IPS DF 6.9 (cell line): ENCODE results near the gene GADD45A.

ENCODE experiments used
- DNase-seq: peaks from one replicate; pipeline ENCODE4 v3.0.0-alpha.2; 2013; ENCODE audit warnings: low read depth, low spot score
- H3K27ac ChIP-seq: one replicate; pipeline ENCODE4 v1.5.1; 2013; ENCODE audit warnings: low read length, control low read depth
- H3K27me3 ChIP-seq: 2 replicates; pipeline ENCODE4 v1.6.1; 2013; ENCODE audit warnings: mild to moderate bottlenecking, low read length; ENCODE audit not compliant: control insufficient read depth, insufficient read depth
- H3K36me3 ChIP-seq: 2 replicates; pipeline ENCODE4 v1.6.1; 2013; ENCODE audit warnings: low read length; ENCODE audit not compliant: control insufficient read depth, insufficient read depth
- H3K4me1 ChIP-seq: 2 replicates; pipeline ENCODE4 v1.6.1; 2013; ENCODE audit warnings: low read length; ENCODE audit not compliant: control insufficient read depth, insufficient read depth
- H3K4me3 ChIP-seq: 2 replicates; pipeline ENCODE4 v1.5.1; 2013; ENCODE audit warnings: mild to moderate bottlenecking, low read length
- H3K9me3 ChIP-seq: 2 replicates; pipeline ENCODE4 v1.6.1; 2013; ENCODE audit warnings: low read length, inconsistent platforms; ENCODE audit not compliant: control insufficient read depth, insufficient read depth
- WGBS: extraction: QIAGEN DNeasy Blood & Tissue Kit; methylation state at CpG from one replicate; pipeline ENCODE4 v1.1.7; 2013; ENCODE audit warnings: mixed read lengths, missing lambda C conversion rate; ENCODE audit not compliant: insufficient read length, insufficient coverage; 5-methylcytosine and 5-hydroxymethylcytosine counted together

Gene GADD45A

DNA sequence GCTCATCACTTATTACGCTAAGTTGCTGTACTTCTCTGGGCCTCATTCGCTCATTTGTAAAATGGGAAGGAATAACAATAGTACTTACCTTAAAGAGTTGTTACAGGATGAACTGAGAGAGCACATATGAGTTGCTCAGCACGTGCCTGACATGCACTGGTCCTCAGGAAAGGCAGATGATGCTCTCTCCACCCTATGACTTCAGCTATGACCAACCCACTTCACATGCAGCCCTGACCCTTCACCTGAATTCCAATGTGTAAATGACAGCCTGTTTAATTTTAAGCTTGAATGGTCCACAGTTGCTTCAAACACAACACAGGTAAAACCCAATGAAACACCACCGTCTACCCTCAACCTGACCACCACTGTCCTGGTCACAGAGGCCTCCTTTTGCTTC, 32.9 kb downstream of the GADD45A start:
- H3K4me1 ChIP-seq, result peaks cover 4% of the 10 kb centered on the region; the same call in 1 of the 2 replicates

DNA sequence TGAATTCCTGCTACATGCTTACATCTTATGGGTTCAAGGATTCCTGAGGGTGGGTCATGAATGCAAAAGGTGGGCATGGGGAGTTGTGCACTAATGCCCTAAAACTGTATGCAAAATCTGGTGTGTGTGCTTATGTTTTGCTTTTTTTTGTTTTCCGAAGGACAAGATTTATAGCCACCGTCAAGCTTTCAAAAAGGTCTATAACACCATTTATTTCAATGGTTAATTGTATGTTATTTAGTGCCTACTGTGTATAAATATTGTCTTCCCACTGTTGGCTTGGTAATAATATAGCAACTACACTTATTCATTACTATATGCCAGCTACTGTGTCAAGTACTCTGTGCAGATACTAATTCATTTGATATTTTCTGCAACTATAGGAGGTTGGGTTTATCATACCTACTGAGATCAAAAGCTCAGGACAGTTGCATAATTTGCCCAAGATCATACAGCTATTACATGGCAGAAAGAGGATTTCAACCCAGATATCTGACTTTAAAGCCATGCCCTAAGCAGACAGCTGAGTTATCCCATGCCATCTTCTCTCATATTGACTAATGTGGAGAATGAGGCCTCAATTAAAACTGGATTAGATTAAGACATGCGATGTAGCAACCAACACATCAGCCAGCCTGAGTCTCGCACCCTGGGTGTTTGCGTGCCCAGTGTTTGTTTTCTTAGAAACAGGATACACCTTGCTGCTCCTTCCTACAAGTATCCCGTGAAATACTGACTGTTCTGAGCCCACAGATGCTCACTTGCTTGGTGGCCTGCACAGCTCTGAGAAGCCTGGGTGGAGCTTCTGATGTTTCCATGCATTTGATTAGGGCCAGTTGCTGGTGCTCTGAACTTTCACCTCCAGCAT, 34.6 kb downstream of the GADD45A start:
- no CpG with 5 or more reads among the region's 6 CpGs for WGBS
- H3K36me3 ChIP-seq, result no peaks in the 10 kb centered on the region
- no peaks in the 10 kb centered on the region for H3K27me3 ChIP-seq
- peaks cover 4% of the 10 kb centered on the region; the same call in 1 of the 2 replicates for H3K4me1 ChIP-seq
- no peak for DNase-seq
- H3K27ac ChIP-seq, result no peak overlapping the region
- no peak overlapping the region for H3K4me3 ChIP-seq
- H3K9me3 ChIP-seq, result no peaks in the 10 kb centered on the region

More for the DNA sequence above, 32.9 kb downstream of the GADD45A start:
- no peak for DNase-seq
- Histone ChIP-seq H3K27me3 (no peaks in the 10 kb centered on the region), H3K36me3 (no peaks in the 10 kb centered on the region), H3K4me3 (no peak overlapping the region), H3K9me3 (no peaks in the 10 kb centered on the region), H3K27ac (no peak overlapping the region)
- no CpG with 5 or more reads among the region's 4 CpGs for WGBS

DNA sequence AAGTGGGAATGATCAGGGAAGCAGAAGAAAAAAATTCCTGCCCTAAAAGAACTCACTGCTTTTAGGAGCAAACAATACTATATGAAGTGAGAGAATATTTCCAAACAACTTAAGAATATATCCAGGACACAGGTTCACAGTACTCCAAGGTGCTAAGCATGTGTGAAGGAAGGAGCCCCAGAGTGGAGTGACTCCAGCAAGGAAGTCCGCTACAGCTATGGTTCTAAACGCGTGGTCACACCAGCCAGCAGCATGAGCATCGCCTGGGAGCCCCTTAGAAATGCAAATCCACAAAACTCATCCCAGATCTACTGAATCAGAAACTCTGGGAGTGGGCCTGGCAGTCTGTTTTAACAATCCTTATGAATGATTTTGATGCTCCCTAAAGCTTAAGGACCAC, 36.1 kb downstream of the GADD45A start:
- no peaks in the 10 kb centered on the region for H3K9me3 ChIP-seq
- H3K36me3 ChIP-seq, result no peaks in the 10 kb centered on the region
- no peaks in the 10 kb centered on the region for H3K27me3 ChIP-seq
- no CpG with 5 or more reads among the region's 4 CpGs for WGBS
- no peak overlapping the region for H3K27ac ChIP-seq
- no peak overlapping the region for H3K4me3 ChIP-seq
- peaks cover 4% of the 10 kb centered on the region; the same call in 1 of the 2 replicates for H3K4me1 ChIP-seq
- no peak for DNase-seq

DNA sequence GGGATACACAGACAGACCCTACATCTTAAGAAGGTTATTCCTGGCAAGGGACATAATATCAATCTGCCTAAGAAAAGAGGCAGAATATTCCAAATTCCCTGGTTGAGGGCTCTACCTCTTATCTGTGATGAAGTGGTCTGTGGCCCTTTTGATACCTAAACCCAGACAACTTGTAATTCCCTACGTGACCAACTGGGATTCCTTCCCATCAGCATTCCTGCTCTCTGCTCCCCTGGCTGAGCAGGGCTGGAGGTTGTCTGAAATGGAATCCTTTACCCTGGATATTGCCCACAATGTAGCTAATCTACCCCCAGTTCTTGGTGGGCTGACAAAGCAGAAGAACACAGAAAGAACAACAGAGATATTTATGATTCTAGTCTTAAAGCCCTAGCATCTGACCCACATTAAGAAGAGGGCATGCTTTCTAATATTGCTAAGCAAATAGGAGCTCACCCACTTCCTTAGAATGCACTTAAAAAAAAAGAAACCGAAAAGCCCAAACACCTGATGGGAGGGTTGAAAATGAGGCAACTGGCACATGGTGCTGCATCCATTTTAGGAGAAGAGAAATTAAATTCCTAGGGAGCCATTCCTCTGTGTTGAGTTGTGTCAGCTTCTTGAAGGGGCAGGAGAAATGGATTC, 36.8 kb downstream of the GADD45A start:
- Histone ChIP-seq H3K27me3 (no peaks in the 10 kb centered on the region), H3K4me3 (no peak overlapping the region), H3K4me1 (peaks cover 4% of the 10 kb centered on the region; the same call in 1 of the 2 replicates), H3K27ac (no peak overlapping the region), H3K9me3 (no peaks in the 10 kb centered on the region), H3K36me3 (no peaks in the 10 kb centered on the region)
- WGBS, result no CpG with 5 or more reads among the region's 2 CpGs
- DNase-seq, result no peak

DNA sequence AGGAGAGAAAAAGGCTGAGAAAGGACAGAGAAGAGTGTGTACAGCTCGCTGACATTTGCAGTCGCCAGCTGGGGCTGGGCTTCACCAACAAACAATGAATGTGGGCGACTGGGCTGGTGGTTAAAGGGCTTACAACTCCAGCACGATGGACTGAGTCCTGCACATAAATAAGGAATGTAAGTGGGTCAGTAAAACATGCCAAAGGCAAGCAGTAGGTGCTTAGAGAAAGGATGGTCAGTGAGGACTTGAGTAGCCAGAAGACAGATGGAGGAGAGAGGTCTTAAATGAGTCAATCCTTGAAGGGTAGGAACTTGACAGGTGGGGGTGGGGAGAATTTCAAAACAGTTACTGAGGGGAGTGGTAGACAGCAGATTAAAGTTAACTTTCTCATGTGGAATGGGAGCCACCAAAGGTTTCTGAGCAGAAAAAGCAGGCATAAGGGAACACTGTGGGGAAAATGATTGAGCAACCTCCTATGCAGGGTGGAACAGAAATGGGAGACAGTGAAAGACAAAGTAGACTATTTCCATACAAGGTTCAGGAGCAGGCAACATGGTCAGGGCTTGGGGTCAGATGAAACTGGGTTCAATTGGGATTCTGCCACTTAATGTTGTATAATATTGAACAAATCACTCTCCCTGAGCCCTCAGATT, 37.4 kb downstream of the GADD45A start:
- no CpG with 5 or more reads among the region's 4 CpGs for WGBS
- H3K4me1 ChIP-seq, result peaks cover 4% of the 10 kb centered on the region; the same call in 1 of the 2 replicates
- H3K36me3 ChIP-seq, result no peaks in the 10 kb centered on the region
- no peaks in the 10 kb centered on the region for H3K9me3 ChIP-seq
- H3K4me3 ChIP-seq, result no peak overlapping the region
- H3K27me3 ChIP-seq, result no peaks in the 10 kb centered on the region
- DNase-seq, result no peak
- no peak overlapping the region for H3K27ac ChIP-seq

DNA sequence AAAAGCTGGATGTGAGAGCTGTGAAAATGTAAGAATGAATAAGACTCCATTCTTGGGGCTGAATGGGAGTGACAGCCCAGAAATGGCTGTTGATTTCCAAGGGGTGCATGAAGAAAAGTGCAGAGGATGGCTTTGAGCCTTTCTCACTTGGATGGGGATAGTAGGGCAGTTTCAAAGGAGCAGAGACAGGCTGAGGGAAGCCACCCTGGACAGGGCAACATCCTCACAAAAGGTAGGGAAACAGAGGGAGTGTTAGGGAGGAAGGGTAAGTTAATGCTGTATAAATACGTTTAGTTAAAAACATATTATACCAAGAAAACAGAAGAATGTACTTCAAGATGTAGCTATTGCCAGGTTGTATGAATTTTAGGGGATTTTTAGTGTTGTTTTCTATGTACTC, 38.1 kb downstream of the GADD45A start:
- Histone ChIP-seq H3K4me1 (peaks cover 4% of the 10 kb centered on the region; the same call in 1 of the 2 replicates), H3K36me3 (no peaks in the 10 kb centered on the region), H3K4me3 (no peak overlapping the region), H3K9me3 (no peaks in the 10 kb centered on the region), H3K27me3 (no peaks in the 10 kb centered on the region), H3K27ac (no peak overlapping the region)
- WGBS, result no CpG with 5 or more reads among the region's 1 CpG
- no peak for DNase-seq

DNA sequence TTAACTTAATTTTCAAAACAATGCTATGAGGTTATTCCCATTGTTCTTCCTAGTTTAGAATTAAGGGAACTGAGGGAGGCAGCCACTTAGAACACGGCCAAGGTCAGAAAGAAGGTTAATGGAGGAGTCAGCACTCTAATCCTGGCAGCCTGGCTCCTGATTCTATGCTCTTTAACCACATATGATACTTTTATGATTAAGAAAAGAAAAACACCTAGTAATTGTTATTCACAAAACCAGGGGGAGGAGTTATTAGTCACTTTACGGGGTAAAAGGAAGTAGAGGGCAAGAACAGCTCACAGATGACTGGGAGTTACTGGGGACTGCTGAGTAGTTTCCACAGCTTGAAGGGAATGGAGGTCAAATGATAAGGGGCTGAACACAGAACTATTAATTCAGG, 38.6 kb downstream of the GADD45A start:
- Histone ChIP-seq H3K4me3 (no peak overlapping the region), H3K36me3 (no peaks in the 10 kb centered on the region), H3K4me1 (peaks cover 4% of the 10 kb centered on the region; the same call in 1 of the 2 replicates), H3K27me3 (no peaks in the 10 kb centered on the region), H3K9me3 (no peaks in the 10 kb centered on the region), H3K27ac (no peak overlapping the region)
- no CpG with 5 or more reads among the region's 2 CpGs for WGBS
- DNase-seq, result no peak

DNA sequence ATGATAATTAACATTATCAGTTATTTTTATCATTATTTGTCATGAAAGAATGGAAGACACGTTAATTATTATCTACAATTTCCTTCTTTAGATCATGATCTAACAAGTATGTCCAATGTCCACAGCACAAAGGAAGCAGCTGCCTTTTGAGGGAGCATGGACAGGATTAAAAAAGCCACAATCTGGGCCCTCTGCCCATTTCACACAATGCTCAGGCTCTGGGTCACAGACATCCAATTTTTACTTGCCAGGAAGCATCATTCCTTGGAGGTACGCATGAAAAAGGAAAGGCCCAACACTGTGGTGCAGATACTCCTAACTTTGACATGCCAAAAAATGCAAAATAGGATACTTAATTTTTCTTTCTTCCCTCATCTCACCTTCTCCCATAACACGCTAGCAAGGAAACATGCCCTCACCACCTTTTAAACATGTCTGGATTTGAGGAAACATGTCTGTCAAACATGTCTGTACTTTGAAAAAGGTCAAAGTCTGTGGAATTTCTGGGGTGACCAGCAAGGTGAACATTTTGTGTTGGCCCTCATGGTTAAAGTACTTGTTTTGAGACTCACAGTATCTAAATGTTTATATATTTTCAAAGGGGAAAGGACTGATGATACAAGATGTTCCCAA, 40.0 kb downstream of the GADD45A start:
- Histone ChIP-seq H3K36me3 (no peaks in the 10 kb centered on the region), H3K27me3 (no peaks in the 10 kb centered on the region), H3K27ac (no peak overlapping the region), H3K9me3 (no peaks in the 10 kb centered on the region), H3K4me3 (no peak overlapping the region), H3K4me1 (peaks cover 4% of the 10 kb centered on the region; the same call in 1 of the 2 replicates)
- WGBS, result no CpG with 5 or more reads among the region's 3 CpGs
- DNase-seq, result no peak

DNA sequence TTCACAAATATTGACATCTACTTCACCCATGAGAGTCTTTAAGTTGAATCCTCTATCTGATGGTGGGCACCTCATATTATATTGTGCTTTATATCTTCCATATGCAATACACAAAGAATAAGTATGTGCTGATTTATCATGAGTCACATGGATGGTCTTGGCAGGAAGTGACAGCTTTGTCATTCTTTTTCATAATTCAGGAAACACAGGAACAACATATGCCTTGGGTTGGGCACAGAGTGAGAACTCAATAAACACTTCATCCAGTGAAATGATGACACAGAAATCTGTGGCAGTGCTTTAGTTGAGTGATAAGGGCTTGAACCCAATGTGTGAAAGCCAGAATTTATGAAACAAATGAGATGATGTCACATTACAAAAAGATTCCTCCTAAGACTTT, 41.2 kb downstream of the GADD45A start:
- Histone ChIP-seq H3K4me3 (no peak overlapping the region), H3K27me3 (no peaks in the 10 kb centered on the region), H3K27ac (no peak overlapping the region), H3K4me1 (peaks cover 4% of the 10 kb centered on the region; the same call in 1 of the 2 replicates), H3K36me3 (no peaks in the 10 kb centered on the region), H3K9me3 (no peaks in the 10 kb centered on the region)
- no peak for DNase-seq

DNA sequence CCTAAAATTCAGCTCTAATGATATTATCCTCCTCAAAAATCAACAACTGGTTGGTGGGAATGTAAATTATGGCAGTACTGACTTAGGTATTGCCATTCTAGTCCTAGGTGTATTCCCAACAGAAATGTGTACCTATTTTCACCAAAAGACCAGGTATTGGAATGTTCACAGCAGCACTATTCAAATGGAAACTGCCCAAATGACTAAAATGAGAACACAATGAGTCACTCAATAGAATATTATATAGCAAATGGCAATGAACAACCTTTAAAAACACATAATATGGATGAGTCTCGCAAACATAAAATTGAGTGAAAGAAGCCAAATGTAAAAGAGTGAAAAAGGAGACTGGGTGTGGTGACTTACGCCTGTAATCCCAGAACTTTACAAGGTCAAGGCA, 44.9 kb downstream of the GADD45A start:
- Histone ChIP-seq H3K27ac (no peak overlapping the region), H3K36me3 (no peaks in the 10 kb centered on the region), H3K4me3 (no peak overlapping the region), H3K27me3 (no peaks in the 10 kb centered on the region), H3K9me3 (no peaks in the 10 kb centered on the region), H3K4me1 (peaks cover 3% of the 10 kb centered on the region; the same call in 1 of the 2 replicates)
- no peak for DNase-seq
- no CpG with 5 or more reads among the region's 2 CpGs for WGBS
